ENCODE data around the gene DUSP12. TPM values are rescaled to one million over a fixed set of nuclear protein-coding genes. Genes with fewer than 3 reads are reported as not detected.

Gene DUSP12
- total RNA-seq, 2 donors from 2014 or later: 26.2 to 28.9 TPM

DNA sequence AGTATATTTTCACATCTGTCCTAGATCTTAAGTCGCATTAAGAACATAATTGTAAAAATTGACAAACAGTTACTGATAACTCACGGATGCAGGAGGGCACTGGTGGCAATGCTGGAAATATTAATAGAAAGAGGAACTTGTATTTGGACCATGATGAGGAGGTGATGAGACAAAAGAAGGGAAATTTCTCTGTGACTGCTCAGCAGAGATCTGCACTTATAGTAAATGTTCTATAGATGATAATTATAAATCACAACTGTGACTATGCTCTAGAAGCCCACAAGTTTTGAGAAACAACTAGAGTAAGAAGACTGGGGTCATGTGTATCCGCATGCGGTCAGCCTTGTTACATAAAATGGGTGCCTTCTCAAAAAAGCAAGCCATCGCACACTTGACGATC is 8.7 kb upstream of the DUSP12 start:
- no peak overlapping the region for H3K9ac ChIP-seq (ENCODE audit: extremely low read depth, low read length, poor library complexity, severe bottlenecking)
- TF ChIP-seq, protein P1, sequence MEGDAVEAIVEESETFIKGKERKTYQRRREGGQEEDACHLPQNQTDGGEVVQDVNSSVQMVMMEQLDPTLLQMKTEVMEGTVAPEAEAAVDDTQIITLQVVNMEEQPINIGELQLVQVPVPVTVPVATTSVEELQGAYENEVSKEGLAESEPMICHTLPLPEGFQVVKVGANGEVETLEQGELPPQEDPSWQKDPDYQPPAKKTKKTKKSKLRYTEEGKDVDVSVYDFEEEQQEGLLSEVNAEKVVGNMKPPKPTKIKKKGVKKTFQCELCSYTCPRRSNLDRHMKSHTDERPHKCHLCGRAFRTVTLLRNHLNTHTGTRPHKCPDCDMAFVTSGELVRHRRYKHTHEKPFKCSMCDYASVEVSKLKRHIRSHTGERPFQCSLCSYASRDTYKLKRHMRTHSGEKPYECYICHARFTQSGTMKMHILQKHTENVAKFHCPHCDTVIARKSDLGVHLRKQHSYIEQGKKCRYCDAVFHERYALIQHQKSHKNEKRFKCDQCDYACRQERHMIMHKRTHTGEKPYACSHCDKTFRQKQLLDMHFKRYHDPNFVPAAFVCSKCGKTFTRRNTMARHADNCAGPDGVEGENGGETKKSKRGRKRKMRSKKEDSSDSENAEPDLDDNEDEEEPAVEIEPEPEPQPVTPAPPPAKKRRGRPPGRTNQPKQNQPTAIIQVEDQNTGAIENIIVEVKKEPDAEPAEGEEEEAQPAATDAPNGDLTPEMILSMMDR (conservative IDR thresholded peaks at IDR 0.05): no peak
- 86 to 90% methylated on average over 2 to 6 of the region's 6 CpGs for WGBS, 2 experiments (ENCODE audit: insufficient coverage in 1 of 2, insufficient read length in 1 of 2)

DNA sequence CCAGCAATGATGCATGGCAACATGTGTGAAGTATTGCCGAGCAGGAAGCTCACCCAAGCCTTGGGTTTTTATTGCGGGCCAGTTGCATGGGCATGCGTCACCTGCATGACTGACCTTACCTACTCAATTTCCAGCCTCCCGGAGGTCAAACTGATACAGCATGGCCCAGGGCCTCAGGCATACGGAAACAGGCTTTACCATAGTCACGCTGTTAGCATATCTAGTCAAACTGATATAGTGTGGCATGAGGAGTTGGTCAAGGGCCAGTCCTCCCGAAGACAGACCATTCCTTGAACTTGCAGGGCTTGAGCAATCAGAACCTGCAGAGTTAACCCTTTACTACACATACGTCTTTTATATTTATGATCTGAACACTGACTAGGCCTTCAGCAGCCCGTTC is 6.4 kb upstream of the DUSP12 start:
- TF ChIP-seq, protein P1 (conservative IDR thresholded peaks at IDR 0.05): no peak
- Mint-ChIP-seq H3K27ac (no peak overlapping the region), H3K4me1 (peaks cover 2% of the 10 kb centered on the region), H3K4me3 (no peak overlapping the region), H3K36me3 (ENCODE audit: low read depth) (no peaks in the 10 kb centered on the region), H3K9me3 (no peaks in the 10 kb centered on the region), H3K27me3 (ENCODE audit: insufficient read depth) (peaks cover 34% of the 10 kb centered on the region)
- 87 to 89% methylated on average over 3 to 9 of the region's 9 CpGs for WGBS, 2 experiments (ENCODE audit: insufficient coverage in 1 of 2, insufficient read length in 1 of 2)
- Histone ChIP-seq H3K36me3 (ENCODE audit: control insufficient read depth, insufficient read depth, low read length) (no peaks in the 10 kb centered on the region), H3K4me1 (ENCODE audit: control insufficient read depth, insufficient read depth, low read length) (no peaks in the 10 kb centered on the region), H3K27ac (ENCODE audit: low read depth, low read length) (no peak overlapping the region), H3K4me3 (ENCODE audit: low read length) (no peak overlapping the region), H3K27me3 (ENCODE audit: control insufficient read depth, insufficient read depth, low read length, poor library complexity, severe bottlenecking) (peaks cover 4% of the 10 kb centered on the region), H3K9me3 (ENCODE audit: control insufficient read depth, low read length) (no peaks in the 10 kb centered on the region), H3K9ac (ENCODE audit: extremely low read depth, low read length, poor library complexity, severe bottlenecking) (no peak overlapping the region)
- no peak for DNase-seq

More for the DNA sequence above, 8.7 kb upstream of the DUSP12 start:
- no peak overlapping the region for H3K27ac ChIP-seq (ENCODE audit: low read depth, low read length)
- peaks cover 14% of the 10 kb centered on the region for H3K27me3 Mint-ChIP-seq (ENCODE audit: insufficient read depth)
- peaks cover 5% of the 10 kb centered on the region for H3K4me1 ChIP-seq (ENCODE audit: control insufficient read depth, insufficient read depth, low read length)
- H3K4me3 Mint-ChIP-seq: no peak overlapping the region
- H3K4me3 ChIP-seq (ENCODE audit: low read length): no peak overlapping the region
- H3K27ac Mint-ChIP-seq: no peak overlapping the region
- H3K36me3 Mint-ChIP-seq (ENCODE audit: low read depth): no peaks in the 10 kb centered on the region
- DNase-seq: no peak
- no peaks in the 10 kb centered on the region for H3K27me3 ChIP-seq (ENCODE audit: control insufficient read depth, insufficient read depth, low read length, poor library complexity, severe bottlenecking)
- peaks cover 13% of the 10 kb centered on the region for H3K4me1 Mint-ChIP-seq
- no peaks in the 10 kb centered on the region for H3K9me3 Mint-ChIP-seq
- H3K36me3 ChIP-seq (ENCODE audit: control insufficient read depth, insufficient read depth, low read length): no peaks in the 10 kb centered on the region
- no peaks in the 10 kb centered on the region for H3K9me3 ChIP-seq (ENCODE audit: control insufficient read depth, low read length)

DNA sequence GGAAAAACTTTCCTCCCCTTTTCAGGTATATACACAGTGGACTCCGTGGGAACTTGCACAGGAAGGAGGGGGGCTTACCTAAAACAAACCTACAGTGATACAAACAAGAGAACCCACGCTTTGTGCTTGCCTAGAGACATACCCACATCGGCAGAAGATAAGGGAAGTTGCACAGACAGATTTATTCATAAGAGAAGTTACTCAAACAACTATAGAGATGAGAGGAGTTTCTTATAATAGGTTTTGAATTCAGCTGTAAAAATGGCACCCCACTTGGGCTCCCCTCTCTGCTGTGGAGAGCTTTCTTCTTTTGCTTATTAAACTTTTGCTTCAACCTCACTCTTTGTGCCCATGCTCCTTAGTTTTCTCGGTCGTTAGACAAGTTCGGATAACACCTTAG is 1.8 kb upstream of the DUSP12 start:
- no peak overlapping the region for H3K4me3 Mint-ChIP-seq
- DNase-seq: no peak
- no peaks in the 10 kb centered on the region for H3K4me1 ChIP-seq (ENCODE audit: control insufficient read depth, insufficient read depth, low read length)

More for the DNA sequence above, 1.8 kb upstream of the DUSP12 start:
- H3K27ac Mint-ChIP-seq: no peak overlapping the region
- no peaks in the 10 kb centered on the region for H3K9me3 ChIP-seq (ENCODE audit: control insufficient read depth, low read length)
- TF ChIP-seq, protein P1 (conservative IDR thresholded peaks at IDR 0.05): no peak
- peaks cover 12% of the 10 kb centered on the region for H3K4me1 Mint-ChIP-seq
- H3K9ac ChIP-seq (ENCODE audit: extremely low read depth, low read length, poor library complexity, severe bottlenecking): no peak overlapping the region
- H3K36me3 Mint-ChIP-seq (ENCODE audit: low read depth): peaks cover 21% of the 10 kb centered on the region
- whole genome bisulfite sequencing, 2 experiments (ENCODE audit: insufficient coverage in 1 of 2, insufficient read length in 1 of 2): 73 to 80% methylated on average over 4 to 5 of the region's 6 CpGs
- no peak overlapping the region for H3K27ac ChIP-seq (ENCODE audit: low read depth, low read length)
- H3K4me3 ChIP-seq (ENCODE audit: low read length): no peak overlapping the region
- peaks cover 4% of the 10 kb centered on the region for H3K27me3 ChIP-seq (ENCODE audit: control insufficient read depth, insufficient read depth, low read length, poor library complexity, severe bottlenecking)
- peaks cover 35% of the 10 kb centered on the region for H3K27me3 Mint-ChIP-seq (ENCODE audit: insufficient read depth)
- H3K9me3 Mint-ChIP-seq: no peaks in the 10 kb centered on the region
- H3K36me3 ChIP-seq (ENCODE audit: control insufficient read depth, insufficient read depth, low read length): peaks cover 19% of the 10 kb centered on the region

All from endodermal cell (in vitro differentiated cells).